Progenitor cell of endocrine pancreas (in vitro differentiated cells): ENCODE data around the gene PRR23A. TPM values are rescaled to one million over a fixed set of nuclear protein-coding genes. Genes with fewer than 3 reads are reported as not detected.

ENCODE experiments used
- DNase-seq: peaks from one replicate; pipeline ENCODE4 v3.0.0; 2021; ENCODE audit warnings: low spot score; ENCODE audit not compliant: unreplicated experiment
- H3K27ac Mint-ChIP-seq: 2 replicates; pipeline ENCODE4 v1.8.0; 2021; ENCODE audit warnings: mild to moderate bottlenecking, moderate library complexity, mixed read lengths
- H3K27me3 Mint-ChIP-seq: 2 replicates; pipeline ENCODE4 v1.8.0; 2021; ENCODE audit warnings: mixed read lengths
- H3K36me3 Mint-ChIP-seq: 2 replicates; pipeline ENCODE4 v1.8.0; 2022; ENCODE audit warnings: mixed read lengths; ENCODE audit not compliant: insufficient read depth
- H3K4me1 Mint-ChIP-seq: 2 replicates; pipeline ENCODE4 v1.8.0; 2021; ENCODE audit warnings: low read depth, mixed read lengths
- H3K4me3 Mint-ChIP-seq: 2 replicates; pipeline ENCODE4 v1.8.0; 2021; ENCODE audit warnings: low read depth, mild to moderate bottlenecking, moderate library complexity, mixed read lengths
- H3K9me3 Mint-ChIP-seq: 2 replicates; pipeline ENCODE4 v1.8.0; 2021; ENCODE audit warnings: low read depth, mixed read lengths
- total RNA-seq: library from RNA; stranded (reverse); gene quantifications from 2 replicates; pipeline ENCODE4 v1.2.1, GENCODE V29; 2021
- TF ChIP-seq, protein P1 (sequence below): fragments of 200-600 bp; sonication (generic); IDR thresholded peaks from one replicate; pipeline ENCODE4 v1.5.0; 2021; ENCODE audit warnings: antibody characterized with exemption, mild to moderate bottlenecking; ENCODE audit not compliant: unreplicated experiment

The PRR23A gene
- total RNA-seq, 1 donor from 2014 or later, result not detected

DNA sequence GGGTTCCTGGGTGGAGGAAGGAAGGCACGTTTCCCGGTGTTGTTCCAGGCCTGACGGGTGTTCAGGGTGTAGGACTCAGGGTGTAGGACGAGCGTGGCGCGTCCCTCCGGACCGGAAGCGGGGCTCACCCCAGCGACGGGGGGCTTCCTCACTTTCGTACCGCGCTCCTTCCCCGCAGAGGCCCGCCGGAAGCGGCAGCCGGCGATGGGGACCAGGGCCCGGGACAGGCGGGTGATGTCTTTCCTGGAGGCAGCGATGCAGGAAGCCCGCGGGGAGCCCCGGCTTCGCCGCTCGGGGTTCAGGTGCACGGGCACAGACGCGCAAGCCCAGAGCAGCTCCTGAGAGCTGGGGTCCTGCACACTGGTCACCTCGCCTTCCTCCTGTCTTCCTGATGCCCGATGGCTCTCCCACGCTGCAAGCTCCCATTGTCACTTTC lies 45.6 kb downstream of the PRR23A start:
- peaks cover 66% of the 10 kb centered on the region for H3K27me3 Mint-ChIP-seq
- H3K9me3 Mint-ChIP-seq, result peaks cover 7% of the 10 kb centered on the region
- no peaks in the 10 kb centered on the region for H3K4me1 Mint-ChIP-seq
- DNase-seq, result no peak
- no peak overlapping the region for H3K4me3 Mint-ChIP-seq
- H3K36me3 Mint-ChIP-seq, result no peaks in the 10 kb centered on the region
- no peak overlapping the region for H3K27ac Mint-ChIP-seq
- TF ChIP-seq, protein P1, sequence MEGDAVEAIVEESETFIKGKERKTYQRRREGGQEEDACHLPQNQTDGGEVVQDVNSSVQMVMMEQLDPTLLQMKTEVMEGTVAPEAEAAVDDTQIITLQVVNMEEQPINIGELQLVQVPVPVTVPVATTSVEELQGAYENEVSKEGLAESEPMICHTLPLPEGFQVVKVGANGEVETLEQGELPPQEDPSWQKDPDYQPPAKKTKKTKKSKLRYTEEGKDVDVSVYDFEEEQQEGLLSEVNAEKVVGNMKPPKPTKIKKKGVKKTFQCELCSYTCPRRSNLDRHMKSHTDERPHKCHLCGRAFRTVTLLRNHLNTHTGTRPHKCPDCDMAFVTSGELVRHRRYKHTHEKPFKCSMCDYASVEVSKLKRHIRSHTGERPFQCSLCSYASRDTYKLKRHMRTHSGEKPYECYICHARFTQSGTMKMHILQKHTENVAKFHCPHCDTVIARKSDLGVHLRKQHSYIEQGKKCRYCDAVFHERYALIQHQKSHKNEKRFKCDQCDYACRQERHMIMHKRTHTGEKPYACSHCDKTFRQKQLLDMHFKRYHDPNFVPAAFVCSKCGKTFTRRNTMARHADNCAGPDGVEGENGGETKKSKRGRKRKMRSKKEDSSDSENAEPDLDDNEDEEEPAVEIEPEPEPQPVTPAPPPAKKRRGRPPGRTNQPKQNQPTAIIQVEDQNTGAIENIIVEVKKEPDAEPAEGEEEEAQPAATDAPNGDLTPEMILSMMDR, result no peak

Other genes starting within 250 kb of the PRR23A start
- gene PIK3CB, start 171.3 kb downstream of the PRR23A start, total RNA-seq, result 18.3 and 23.7 TPM in 2 replicates
- 0.09 and 0.12 TPM in 2 replicates for gene FOXL2, start 59.1 kb downstream of the PRR23A start, total RNA-seq
- gene FOXL2NB, start 59.1 kb downstream of the PRR23A start, total RNA-seq, result not detected in 2 replicates
- gene PRR23B, start 14.7 kb upstream of the PRR23A start, total RNA-seq, result not detected in 2 replicates
- gene PRR23C, start 38.6 kb upstream of the PRR23A start, total RNA-seq, result not detected in 2 replicates